Measurements from ENCODE around the gene MT1X.
"Not testable (repeated sequence)": the region's sequence is repeated elsewhere in the genome, so short reads cannot be mapped to it uniquely, and the experiment has no call there.

Gene MT1X

GRCh38 chr16:56664506-56664905 is 17.8 kb upstream of the MT1X start:
- TF ChIP-seq SCRT1 (tag by site-specific recombination; IDR thresholded peaks at IDR 0.05; ENCODE audit: borderline replicate concordance): 0 out of 2 replicates have a peak, but pooled peaks have one; percentile 32
- TF ChIP-seq ZNF426 (tag by site-specific recombination; IDR thresholded peaks at IDR 0.05): no peak
- peak; percentile 81 for TF ChIP-seq SCRT2 (tag by site-specific recombination; IDR thresholded peaks at IDR 0.05)
- ChIA-PET POLR2A (no interaction called here), CTCF (no interaction called here)
- Histone ChIP-seq H3K4me1 (ENCODE audit: control insufficient read depth, insufficient read depth, low read length) (no peaks in the 10 kb centered on the region; the same call in 1 of the 2 replicates), H3K9me3 (ENCODE audit: control insufficient read depth, insufficient read depth, low read depth, low read length) (no peaks in the 10 kb centered on the region), H3K36me3 (ENCODE audit: control insufficient read depth in 2 of 2, insufficient read depth in 1 of 2, low read length in 2 of 2) (no peaks in the 10 kb centered on the region), H3K27ac (ENCODE audit: extremely low read depth, low read depth, low read length) (no peak overlapping the region), H3K4me3 (ENCODE audit: low read depth, low read length) (no peak overlapping the region)

- H3K9me3 ChIP-seq (ENCODE audit: control insufficient read depth, insufficient read depth, low read depth, low read length); H3K4me3 ChIP-seq (ENCODE audit: low read depth, low read length); POLR2A ChIA-PET; H3K36me3 ChIP-seq (ENCODE audit: control insufficient read depth in 2 of 2, insufficient read depth in 1 of 2, low read length in 2 of 2); CTCF ChIA-PET; H3K4me1 ChIP-seq (ENCODE audit: control insufficient read depth, insufficient read depth, low read length); H3K27ac ChIP-seq (ENCODE audit: extremely low read depth, low read depth, low read length): not testable (repeated sequence)
- TF ChIP-seq ZFHX2 (tag by site-specific recombination; conservative IDR thresholded peaks at IDR 0.05) (peak; percentile 78), SCRT2 (tag by site-specific recombination; IDR thresholded peaks at IDR 0.05) (peak; percentile 80), EGR2 (tag by site-specific recombination; IDR thresholded peaks at IDR 0.05; ENCODE audit: low read depth) (peak; percentile 91)
Measured at GRCh38 chr16:56665286-56666261, 16.7 kb upstream of the MT1X start.

GRCh38 chr16:56667581-56668571 is 14.4 kb upstream of the MT1X start, which contains the start of gene MT1G:
Gene MT1G, minus strand, starts transcription at chr16:56668065. Its CDS starts 72 bp downstream, at chr16:56667993.
- ChIA-PET POLR2A (no interaction called here), CTCF (interaction anchor here (1.0 kb wide), 1 partner anchor 91 kb away, joined by 3 read pairs; no protein-coding TSS in a partner anchor)
- Histone ChIP-seq H3K9me3 (ENCODE audit: control insufficient read depth, insufficient read depth, low read depth, low read length) (no peaks in the 10 kb centered on the region), H3K27ac (ENCODE audit: extremely low read depth, low read depth, low read length) (no peak within 1 kb of the TSS), H3K4me1 (ENCODE audit: control insufficient read depth, insufficient read depth, low read length) (no peaks in the 10 kb centered on the region), H3K4me3 (ENCODE audit: low read depth, low read length) (no peak within 1 kb of the TSS), H3K36me3 (ENCODE audit: control insufficient read depth in 2 of 2, insufficient read depth in 1 of 2, low read length in 2 of 2) (no peaks in the 10 kb centered on the region)
- no peak for TF ChIP-seq ZNF837 (tag by site-specific recombination; IDR thresholded peaks at IDR 0.05)
- TF ChIP-seq ZNF560 (tag by site-specific recombination; IDR thresholded peaks at IDR 0.05; ENCODE audit: borderline replicate concordance): no peak
- no peak for TF ChIP-seq ZNF544 (tag by site-specific recombination; IDR thresholded peaks at IDR 0.05)
- TF ChIP-seq PRDM10 (tag by site-specific recombination; IDR thresholded peaks at IDR 0.05): no peak
- TF ChIP-seq ZNF112 (tag by site-specific recombination; IDR thresholded peaks at IDR 0.05): no peak
- TF ChIP-seq KLF9 (tag by site-specific recombination; IDR thresholded peaks at IDR 0.05; ENCODE audit: low read depth): no peak
- TF ChIP-seq ZNF654 (tag by site-specific recombination; IDR thresholded peaks at IDR 0.05; ENCODE audit: low read depth): no peak
- TF ChIP-seq ZNF23 (tag by site-specific recombination; IDR thresholded peaks at IDR 0.05; ENCODE audit: borderline replicate concordance): no peak
- no peak for TF ChIP-seq ZNF621 (tag by site-specific recombination; IDR thresholded peaks at IDR 0.05)
- TF ChIP-seq GLIS2 (tag by site-specific recombination; IDR thresholded peaks at IDR 0.05): no peak
- TF ChIP-seq KLF10 (tag by site-specific recombination; IDR thresholded peaks at IDR 0.05): no peak
- TF ChIP-seq ZSCAN18 (tag by site-specific recombination; IDR thresholded peaks at IDR 0.05): no peak
- no peak for TF ChIP-seq ZFP69B (tag by site-specific recombination; IDR thresholded peaks at IDR 0.05)
- TF ChIP-seq ZNF639 (tag by site-specific recombination; IDR thresholded peaks at IDR 0.05): no peak
- no peak for TF ChIP-seq EGR2 (tag by site-specific recombination; IDR thresholded peaks at IDR 0.05; ENCODE audit: low read depth)
- no peak for TF ChIP-seq ZNF76 (tag by site-specific recombination; IDR thresholded peaks at IDR 0.05; ENCODE audit: borderline replicate concordance, low read depth)
